Glutamatergic neuron (in vitro differentiated cells): Measurements from ENCODE around the gene C14orf180. TPM values are rescaled to one million over a fixed set of nuclear protein-coding genes. Genes with fewer than 3 reads are reported as not detected.

Source experiments
- DNase-seq: peaks from one replicate; pipeline ENCODE4 v3.0.0; 2022
- H3K27ac Mint-ChIP-seq: one replicate; pipeline ENCODE4 v1.8.0; 2020; ENCODE audit warnings: mild to moderate bottlenecking, mixed read lengths, inconsistent platforms; ENCODE audit not compliant: unreplicated experiment
- H3K27me3 Mint-ChIP-seq: one replicate; pipeline ENCODE4 v1.8.0; 2020; ENCODE audit warnings: mild to moderate bottlenecking, moderate library complexity, mixed read lengths, inconsistent platforms; ENCODE audit not compliant: unreplicated experiment
- H3K36me3 Mint-ChIP-seq: one replicate; pipeline ENCODE4 v1.8.0; 2020; ENCODE audit warnings: mild to moderate bottlenecking, mixed read lengths, inconsistent platforms; ENCODE audit not compliant: unreplicated experiment
- H3K4me1 Mint-ChIP-seq: one replicate; pipeline ENCODE4 v1.8.0; 2020; ENCODE audit warnings: mild to moderate bottlenecking, low read depth, mixed read lengths, inconsistent platforms; ENCODE audit not compliant: unreplicated experiment
- H3K4me3 Mint-ChIP-seq: one replicate; pipeline ENCODE4 v1.8.0; 2020; ENCODE audit warnings: mild to moderate bottlenecking, mixed read lengths, inconsistent platforms; ENCODE audit not compliant: unreplicated experiment
- H3K9me3 Mint-ChIP-seq: one replicate; pipeline ENCODE4 v1.8.0; 2020; ENCODE audit warnings: mild to moderate bottlenecking, moderate library complexity, mixed read lengths, inconsistent platforms; ENCODE audit not compliant: unreplicated experiment
- CTCF ChIP-seq: fragments of 200-600 bp; sonication (generic); IDR thresholded peaks from one replicate; pipeline ENCODE4 v1.5.0; 2021; ENCODE audit not compliant: partially characterized antibody, unreplicated experiment
- total RNA-seq: library from RNA; stranded (reverse); fragmentation: NEBNext Ultra II Directional; extraction: Animal tissue kit (Norgen Biotek cat#: 25700); gene quantifications from one replicate; pipeline ENCODE4 v1.2.1, GENCODE V29; 2021; ENCODE audit not compliant: unreplicated experiment

C14orf180 gene
- total RNA-seq, 1 donor from 2014 or later, result not detected

GRCh38 chr14:104589338-104590195 is 10.0 kb downstream of the C14orf180 start:
- Mint-ChIP-seq H3K27me3 (peaks cover 13% of the 10 kb centered on the region), H3K9me3 (peaks cover 4% of the 10 kb centered on the region), H3K4me3 (no peak overlapping the region), H3K4me1 (peaks cover 1% of the 10 kb centered on the region), H3K36me3 (no peaks in the 10 kb centered on the region), H3K27ac (no peak overlapping the region)
- no peak for TF ChIP-seq CTCF
- no peak for DNase-seq

GRCh38 chr14:104590240-104590965 is 10.8 kb downstream of the C14orf180 start:
- Mint-ChIP-seq H3K27ac (no peak overlapping the region), H3K4me1 (no peaks in the 10 kb centered on the region), H3K36me3 (no peaks in the 10 kb centered on the region), H3K27me3 (peaks cover 13% of the 10 kb centered on the region), H3K4me3 (no peak overlapping the region), H3K9me3 (peaks cover 4% of the 10 kb centered on the region)
- DNase-seq, result no peak
- TF ChIP-seq CTCF, result no peak

GRCh38 chr14:104591031-104591430 is 11.5 kb downstream of the C14orf180 start:
- no peak for DNase-seq
- Mint-ChIP-seq H3K36me3 (no peaks in the 10 kb centered on the region), H3K27me3 (peaks cover 13% of the 10 kb centered on the region), H3K27ac (no peak overlapping the region), H3K4me3 (no peak overlapping the region), H3K4me1 (no peaks in the 10 kb centered on the region), H3K9me3 (peaks cover 3% of the 10 kb centered on the region)
- TF ChIP-seq CTCF, result no peak

GRCh38 chr14:104591506-104592291 is 12.1 kb downstream of the C14orf180 start:
- no peak overlapping the region for H3K4me3 Mint-ChIP-seq
- H3K36me3 Mint-ChIP-seq, result no peaks in the 10 kb centered on the region
- H3K27me3 Mint-ChIP-seq, result peaks cover 13% of the 10 kb centered on the region
- no peaks in the 10 kb centered on the region for H3K4me1 Mint-ChIP-seq
- DNase-seq, result peak; percentile 10
- peaks cover 3% of the 10 kb centered on the region for H3K9me3 Mint-ChIP-seq
- H3K27ac Mint-ChIP-seq, result no peak overlapping the region
- no peak for TF ChIP-seq CTCF
